SK-N-SH (cell line): ENCODE data around the gene LRRC27. TPM values are rescaled to one million over a fixed set of nuclear protein-coding genes. Genes with fewer than 3 reads are reported as not detected.

Experiments
- CTCF ChIA-PET: fragments of 300-600, 350-600 bp; formaldehyde crosslinking; extraction: SDS; loops from one replicate; lab custom pipeline; 2021; lab: Yijun Ruan, JAX
- POLR2A ChIA-PET: fragments of 350-600 bp; sonication (Branson Sonifier 250); formaldehyde crosslinking; extraction: SDS; loops from one replicate; lab custom pipeline; 2020; ENCODE audit warnings: antibody characterized with exemption, inconsistent platforms; lab: Yijun Ruan, JAX
- DNase-seq: peaks from one replicate; pipeline ENCODE4 v3.0.0; 2012
- H2AFZ ChIP-seq: fragments of 200-600 bp; sonication (generic); 2 replicates; pipeline ENCODE4 v1.8.1; 2016; ENCODE audit warnings: antibody characterized with exemption, mild to moderate bottlenecking, low read depth
- H3F3A ChIP-seq: fragments of 200-600 bp; sonication (generic); replicated peaks from 2 replicates; pipeline ENCODE3; 2016; ENCODE audit warnings: antibody characterized with exemption, mild to moderate bottlenecking; ENCODE audit not compliant: insufficient read depth
- H3K27ac ChIP-seq, 2 experiments: fragments of 200-500 bp in 1 of 2; fragments of 200-600 bp in 1 of 2; sonication (Bioruptor generic) in 1 of 2; sonication (generic), shearing (Covaris generic) in 1 of 2; 2 replicates each; pipeline versions ENCODE4 v1.5.1 to v1.6.1; 2014 to 2016; ENCODE audit warnings: low read depth in 2 of 2, inconsistent platforms in 1 of 2, low read length in 1 of 2, mild to moderate bottlenecking in 1 of 2, mixed read lengths in 1 of 2
- H3K27me3 ChIP-seq: fragments of 200-600 bp; sonication (generic), shearing (Covaris generic); 2 replicates; pipeline ENCODE4 v1.6.1; 2016; ENCODE audit warnings: mixed run types; ENCODE audit not compliant: insufficient read depth
- H3K36me3 ChIP-seq, 2 experiments: fragments of 200-500 bp in 1 of 2; fragments of 200-600 bp in 1 of 2; sonication (Bioruptor generic) in 1 of 2; sonication (generic) in 1 of 2; replicated peaks in 1 of 2; 2 replicates each; pipeline versions ENCODE3 to v1.5.1; 2014 to 2016; ENCODE audit warnings: low read length in 1 of 2, mild to moderate bottlenecking in 1 of 2; ENCODE audit not compliant: insufficient read depth in 2 of 2, control insufficient read depth in 1 of 2
- H3K4me1 ChIP-seq, 2 experiments: fragments of 200-500 bp in 1 of 2; fragments of 200-600 bp in 1 of 2; sonication (Bioruptor generic) in 1 of 2; sonication (generic), shearing (Covaris generic) in 1 of 2; 2 replicates each; pipeline versions ENCODE4 v1.5.1 to v1.6.1; 2014 to 2016; ENCODE audit warnings: low read depth in 1 of 2, low read length in 1 of 2, mixed run types in 1 of 2; ENCODE audit not compliant: insufficient read depth in 2 of 2, control insufficient read depth in 1 of 2
- H3K4me2 ChIP-seq: fragments of 200-600 bp; sonication (generic), shearing (Covaris generic); 2 replicates; pipeline ENCODE4 v1.6.1; 2017; ENCODE audit warnings: mixed run types
- H3K4me3 ChIP-seq, 2 experiments: fragments of 200-500 bp in 1 of 2; fragments of 200-600 bp in 1 of 2; sonication (Bioruptor generic) in 1 of 2; sonication (generic), shearing (Covaris generic) in 1 of 2; 2 replicates each; pipeline versions ENCODE4 v1.5.1 to v1.8.1; 2014 to 2016; ENCODE audit warnings: low read depth in 2 of 2, inconsistent platforms in 1 of 2, low read length in 1 of 2, mild to moderate bottlenecking in 1 of 2, mixed read lengths in 1 of 2, moderate library complexity in 1 of 2
- H3K79me2 ChIP-seq: fragments of 200-600 bp; sonication (generic); 2 replicates; pipeline ENCODE4 v1.8.1; 2017; ENCODE audit warnings: mild to moderate bottlenecking; ENCODE audit not compliant: insufficient read depth
- H3K9ac ChIP-seq: fragments of 200-600 bp; sonication (generic); 2 replicates; pipeline ENCODE4 v1.6.1; 2017; ENCODE audit warnings: mixed run types
- H3K9me2 ChIP-seq: fragments of 200-600 bp; sonication (generic); 2 replicates; pipeline ENCODE4 v1.6.1; 2017; ENCODE audit warnings: mixed run types
- H3K9me3 ChIP-seq: fragments of 200-600 bp; sonication (generic); 2 replicates; pipeline ENCODE4 v1.6.1; 2017; ENCODE audit warnings: mixed run types, mild to moderate bottlenecking, moderate library complexity
- H4K20me1 ChIP-seq: fragments of 200-600 bp; sonication (generic); 2 replicates; pipeline ENCODE4 v1.6.1; 2017; ENCODE audit warnings: mild to moderate bottlenecking, mixed run types; ENCODE audit not compliant: insufficient read depth
- CHD2 ChIP-seq: fragments of 150-350 bp; IDR thresholded peaks from 2 replicates; pipeline ENCODE4 v1.6.1; 2018; ENCODE audit warnings: low read length; ENCODE audit not compliant: partially characterized antibody
- EP300 ChIP-seq, 2 experiments: IDR thresholded peaks; 2 replicates each; pipeline versions ENCODE4 v1.4.0 to v1.6.1; 2012; ENCODE audit warnings: borderline replicate concordance in 1 of 2, low read depth in 1 of 2, low read length in 1 of 2
- FOXM1 ChIP-seq: IDR thresholded peaks from 2 replicates; pipeline ENCODE4 v1.4.0; 2012; ENCODE audit warnings: low read depth, mild to moderate bottlenecking
- GABPA ChIP-seq: IDR thresholded peaks from 2 replicates; pipeline ENCODE4 v1.4.0; 2012; ENCODE audit warnings: low read depth, mild to moderate bottlenecking
- RCOR1 ChIP-seq: fragments of 150-350 bp; IDR thresholded peaks from 2 replicates; pipeline ENCODE4 v1.6.1; 2017; ENCODE audit warnings: antibody characterized with exemption, low read length
- TAF1 ChIP-seq: IDR thresholded peaks from 2 replicates; pipeline ENCODE4 v1.6.1; 2012; ENCODE audit warnings: low read depth, mild to moderate bottlenecking, low read length, moderate library complexity, borderline replicate concordance
- TCF12 ChIP-seq: IDR thresholded peaks from 2 replicates; pipeline ENCODE4 v1.4.0; 2012
- WGBS: methylation state at CpG from one replicate; pipeline ENCODE4 v1.1.6; 2017; ENCODE audit warnings: low lambda C conversion rate; 5-methylcytosine and 5-hydroxymethylcytosine counted together
- polyA plus RNA-seq, 3 experiments: library from polyadenylated mRNA; depleted of rRNA; stranded (reverse); fragments of >200 nt; gene quantifications; 2 replicates each; pipeline ENCODE4 v1.2.3, GENCODE V29; 2012
- TF ChIP-seq, protein P1 (sequence below): IDR thresholded peaks from 2 replicates; pipeline ENCODE4 v1.4.0; 2012; ENCODE audit warnings: low read depth
- TF ChIP-seq, protein P2 (sequence below): IDR thresholded peaks from 2 replicates; pipeline ENCODE4 v1.6.1; 2012; ENCODE audit warnings: mild to moderate bottlenecking, low read depth, low read length, moderate library complexity

LRRC27 gene
- polyA plus RNA-seq, 1 of the 3 experiments (the other 2 are of a cell fraction): 10.0 TPM

DNA sequence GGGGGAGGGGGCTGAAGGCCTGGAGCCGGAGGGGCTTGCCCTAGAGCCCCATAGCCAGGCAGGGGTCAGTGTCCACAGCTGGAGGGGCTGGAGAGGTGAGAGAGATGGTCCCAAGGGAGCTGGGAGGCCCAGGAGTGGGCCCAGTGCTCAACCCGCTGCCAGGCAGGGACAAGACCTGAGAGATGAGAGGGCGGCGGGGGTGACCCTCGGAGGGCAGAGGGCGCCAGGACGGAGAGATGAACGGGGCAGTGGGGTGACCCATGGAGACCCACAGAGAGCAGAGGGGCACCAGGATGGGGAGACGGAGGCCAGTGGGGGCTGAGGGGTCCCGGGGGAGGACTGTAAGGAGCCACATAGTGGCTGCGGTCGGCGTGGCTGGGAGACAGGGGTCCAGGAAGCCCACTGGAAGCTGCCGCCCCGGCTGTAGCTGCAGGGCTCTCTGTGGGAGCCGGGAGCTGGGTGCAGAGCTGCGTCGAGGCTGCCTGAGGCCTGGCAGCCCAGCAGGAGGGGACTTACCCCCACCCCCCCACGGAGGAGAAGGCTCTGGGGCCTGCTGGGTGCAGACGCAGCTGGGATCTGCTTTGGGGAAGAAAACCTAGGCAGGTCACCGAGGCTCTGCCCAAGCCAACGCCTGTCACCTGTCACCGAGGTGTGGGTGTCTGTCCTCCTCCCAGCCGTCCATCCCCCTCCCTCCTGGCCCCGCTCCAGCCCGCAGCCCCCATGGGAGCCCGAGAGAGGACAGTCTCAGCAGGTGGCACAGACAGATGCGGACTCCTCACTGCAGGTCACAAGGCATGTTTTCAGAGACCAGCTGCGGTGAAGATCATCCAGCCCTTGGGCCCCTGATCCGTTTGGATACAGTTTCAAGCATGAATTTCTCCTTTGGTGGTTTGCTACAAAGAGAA lies 90.1 kb downstream of the LRRC27 start (continued):
- TF ChIP-seq, protein P1, sequence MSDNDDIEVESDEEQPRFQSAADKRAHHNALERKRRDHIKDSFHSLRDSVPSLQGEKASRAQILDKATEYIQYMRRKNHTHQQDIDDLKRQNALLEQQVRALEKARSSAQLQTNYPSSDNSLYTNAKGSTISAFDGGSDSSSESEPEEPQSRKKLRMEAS: no peak
- TF ChIP-seq, protein P2, sequence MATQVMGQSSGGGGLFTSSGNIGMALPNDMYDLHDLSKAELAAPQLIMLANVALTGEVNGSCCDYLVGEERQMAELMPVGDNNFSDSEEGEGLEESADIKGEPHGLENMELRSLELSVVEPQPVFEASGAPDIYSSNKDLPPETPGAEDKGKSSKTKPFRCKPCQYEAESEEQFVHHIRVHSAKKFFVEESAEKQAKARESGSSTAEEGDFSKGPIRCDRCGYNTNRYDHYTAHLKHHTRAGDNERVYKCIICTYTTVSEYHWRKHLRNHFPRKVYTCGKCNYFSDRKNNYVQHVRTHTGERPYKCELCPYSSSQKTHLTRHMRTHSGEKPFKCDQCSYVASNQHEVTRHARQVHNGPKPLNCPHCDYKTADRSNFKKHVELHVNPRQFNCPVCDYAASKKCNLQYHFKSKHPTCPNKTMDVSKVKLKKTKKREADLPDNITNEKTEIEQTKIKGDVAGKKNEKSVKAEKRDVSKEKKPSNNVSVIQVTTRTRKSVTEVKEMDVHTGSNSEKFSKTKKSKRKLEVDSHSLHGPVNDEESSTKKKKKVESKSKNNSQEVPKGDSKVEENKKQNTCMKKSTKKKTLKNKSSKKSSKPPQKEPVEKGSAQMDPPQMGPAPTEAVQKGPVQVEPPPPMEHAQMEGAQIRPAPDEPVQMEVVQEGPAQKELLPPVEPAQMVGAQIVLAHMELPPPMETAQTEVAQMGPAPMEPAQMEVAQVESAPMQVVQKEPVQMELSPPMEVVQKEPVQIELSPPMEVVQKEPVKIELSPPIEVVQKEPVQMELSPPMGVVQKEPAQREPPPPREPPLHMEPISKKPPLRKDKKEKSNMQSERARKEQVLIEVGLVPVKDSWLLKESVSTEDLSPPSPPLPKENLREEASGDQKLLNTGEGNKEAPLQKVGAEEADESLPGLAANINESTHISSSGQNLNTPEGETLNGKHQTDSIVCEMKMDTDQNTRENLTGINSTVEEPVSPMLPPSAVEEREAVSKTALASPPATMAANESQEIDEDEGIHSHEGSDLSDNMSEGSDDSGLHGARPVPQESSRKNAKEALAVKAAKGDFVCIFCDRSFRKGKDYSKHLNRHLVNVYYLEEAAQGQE: no peak
- no peak for TF ChIP-seq EP300 (IDR thresholded peaks at IDR 0.05; ENCODE audit: borderline replicate concordance in 1 of 2, low read depth in 1 of 2, low read length in 1 of 2)
- no peak for TF ChIP-seq TCF12
- TF ChIP-seq RCOR1: no peak
- TF ChIP-seq GABPA: no peak
- no peak for TF ChIP-seq TAF1

DNA sequence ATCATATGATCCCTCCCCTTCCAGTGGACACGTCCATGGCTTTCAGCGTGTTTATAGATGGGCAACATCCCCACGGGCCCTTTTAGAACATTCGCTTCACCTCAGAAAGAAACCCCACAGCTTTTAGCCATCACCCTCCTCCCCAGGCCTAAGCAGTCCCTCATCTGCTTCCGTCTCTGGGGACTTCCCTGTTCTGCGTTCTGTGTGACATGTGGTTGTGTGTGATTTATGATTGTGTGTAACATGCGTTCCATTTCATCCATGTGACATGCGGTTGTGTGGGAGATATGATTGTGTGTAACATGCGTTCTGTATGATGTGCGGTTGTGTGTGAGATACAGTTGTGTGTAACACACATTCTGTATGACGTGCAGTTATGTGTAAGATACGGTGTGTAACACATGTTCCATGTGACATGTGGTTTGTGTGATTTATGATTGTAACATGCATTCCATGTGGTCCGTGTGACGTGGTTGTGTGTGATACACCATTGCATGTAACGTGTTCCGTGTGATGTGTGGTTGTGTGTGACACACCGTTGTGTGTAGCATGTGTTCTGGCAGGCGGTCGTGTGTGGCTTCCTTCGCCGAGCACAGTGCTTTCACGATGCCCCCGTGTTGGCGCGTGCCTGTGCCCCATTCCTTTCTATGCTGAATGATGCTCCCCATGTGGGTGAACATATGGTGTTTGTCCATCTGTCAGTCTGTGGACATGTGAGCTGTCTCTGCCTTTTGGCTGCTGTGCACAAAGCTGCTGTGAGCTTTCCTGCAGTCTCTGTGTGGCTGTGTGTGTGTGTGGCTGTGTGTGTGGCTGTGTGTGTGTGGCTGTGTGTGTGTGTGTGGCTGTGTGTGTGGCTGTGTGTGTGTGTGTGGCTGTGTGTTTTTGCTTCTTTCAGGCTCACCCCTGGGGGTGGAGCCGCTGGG lies 91.2 kb downstream of the LRRC27 start:
- TF ChIP-seq FOXM1 (no peak), CHD2 (no peak)
- TF ChIP-seq, all 33 proteins: peak for 0
- no peaks in the 10 kb centered on the region for H4K20me1 ChIP-seq
- no peak overlapping the region for H2AFZ ChIP-seq
- no peak overlapping the region for H3K4me3 ChIP-seq
- H3K27ac ChIP-seq: no peak overlapping the region
- POLR2A ChIA-PET: no interaction called here
- 87% methylated on average over 25 of the region's 26 CpGs for WGBS
- H3K79me2 ChIP-seq: no peaks in the 10 kb centered on the region
- no peaks in the 10 kb centered on the region for H3K9me3 ChIP-seq
- H3K9me2 ChIP-seq: no peaks in the 10 kb centered on the region
- no peak overlapping the region for H3K9ac ChIP-seq
- H3K36me3 ChIP-seq: no peaks in the 10 kb centered on the region
- CTCF ChIA-PET: interaction anchor here (0.6 to 1.2 kb wide), 4 partner anchors 10 to 24 kb away, joined by 3 to 5 read pairs (median 3); no protein-coding TSS in a partner anchor
- H3K4me1 ChIP-seq: peaks cover 8 to 41% of the 10 kb centered on the region in 2 experiments; a peak in 2 of 4 replicates
- H3K4me2 ChIP-seq: no peak overlapping the region
- no peaks in the 10 kb centered on the region for H3K27me3 ChIP-seq
- no peak for DNase-seq
- no peaks in the 10 kb centered on the region for H3F3A ChIP-seq
